SK-N-SH (cell line): ENCODE measurements around the gene STX3. TPM values are rescaled to one million over a fixed set of nuclear protein-coding genes. Genes with fewer than 3 reads are reported as not detected.
A peak's percentile ranks its signal among the peaks of the same experiment; 100 is the strongest.
"Not testable (repeated sequence)": the region's sequence is repeated elsewhere in the genome, so short reads cannot be mapped to it uniquely, and the experiment has no call there.

ENCODE experiments used
- CTCF ChIA-PET: fragments of 300-600, 350-600 bp; formaldehyde crosslinking; extraction: SDS; loops from one replicate; lab custom pipeline; 2021; lab: Yijun Ruan, JAX
- POLR2A ChIA-PET: fragments of 350-600 bp; sonication (Branson Sonifier 250); formaldehyde crosslinking; extraction: SDS; loops from one replicate; lab custom pipeline; 2020; ENCODE audit warnings: antibody characterized with exemption, inconsistent platforms; lab: Yijun Ruan, JAX
- DNase-seq: peaks from one replicate; pipeline ENCODE4 v3.0.0; 2012
- H2AFZ ChIP-seq: fragments of 200-600 bp; sonication (generic); 2 replicates; pipeline ENCODE4 v1.8.1; 2016; ENCODE audit warnings: antibody characterized with exemption, mild to moderate bottlenecking, low read depth
- H3F3A ChIP-seq: fragments of 200-600 bp; sonication (generic); replicated peaks from 2 replicates; pipeline ENCODE3; 2016; ENCODE audit warnings: antibody characterized with exemption, mild to moderate bottlenecking; ENCODE audit not compliant: insufficient read depth
- H3K27ac ChIP-seq, 2 experiments: fragments of 200-500 bp in 1 of 2; fragments of 200-600 bp in 1 of 2; sonication (Bioruptor generic) in 1 of 2; sonication (generic), shearing (Covaris generic) in 1 of 2; 2 replicates each; pipeline versions ENCODE4 v1.5.1 to v1.6.1; 2014 to 2016; ENCODE audit warnings: low read depth in 2 of 2, inconsistent platforms in 1 of 2, low read length in 1 of 2, mild to moderate bottlenecking in 1 of 2, mixed read lengths in 1 of 2
- H3K27me3 ChIP-seq: fragments of 200-600 bp; sonication (generic), shearing (Covaris generic); 2 replicates; pipeline ENCODE4 v1.6.1; 2016; ENCODE audit warnings: mixed run types; ENCODE audit not compliant: insufficient read depth
- H3K36me3 ChIP-seq, 2 experiments: fragments of 200-500 bp in 1 of 2; fragments of 200-600 bp in 1 of 2; sonication (Bioruptor generic) in 1 of 2; sonication (generic) in 1 of 2; replicated peaks in 1 of 2; 2 replicates each; pipeline versions ENCODE3 to v1.5.1; 2014 to 2016; ENCODE audit warnings: low read length in 1 of 2, mild to moderate bottlenecking in 1 of 2; ENCODE audit not compliant: insufficient read depth in 2 of 2, control insufficient read depth in 1 of 2
- H3K4me1 ChIP-seq, 2 experiments: fragments of 200-500 bp in 1 of 2; fragments of 200-600 bp in 1 of 2; sonication (Bioruptor generic) in 1 of 2; sonication (generic), shearing (Covaris generic) in 1 of 2; 2 replicates each; pipeline versions ENCODE4 v1.5.1 to v1.6.1; 2014 to 2016; ENCODE audit warnings: low read depth in 1 of 2, low read length in 1 of 2, mixed run types in 1 of 2; ENCODE audit not compliant: insufficient read depth in 2 of 2, control insufficient read depth in 1 of 2
- H3K4me2 ChIP-seq: fragments of 200-600 bp; sonication (generic), shearing (Covaris generic); 2 replicates; pipeline ENCODE4 v1.6.1; 2017; ENCODE audit warnings: mixed run types
- H3K4me3 ChIP-seq, 2 experiments: fragments of 200-500 bp in 1 of 2; fragments of 200-600 bp in 1 of 2; sonication (Bioruptor generic) in 1 of 2; sonication (generic), shearing (Covaris generic) in 1 of 2; 2 replicates each; pipeline versions ENCODE4 v1.5.1 to v1.8.1; 2014 to 2016; ENCODE audit warnings: low read depth in 2 of 2, inconsistent platforms in 1 of 2, low read length in 1 of 2, mild to moderate bottlenecking in 1 of 2, mixed read lengths in 1 of 2, moderate library complexity in 1 of 2
- H3K79me2 ChIP-seq: fragments of 200-600 bp; sonication (generic); 2 replicates; pipeline ENCODE4 v1.8.1; 2017; ENCODE audit warnings: mild to moderate bottlenecking; ENCODE audit not compliant: insufficient read depth
- H3K9ac ChIP-seq: fragments of 200-600 bp; sonication (generic); 2 replicates; pipeline ENCODE4 v1.6.1; 2017; ENCODE audit warnings: mixed run types
- H3K9me2 ChIP-seq: fragments of 200-600 bp; sonication (generic); 2 replicates; pipeline ENCODE4 v1.6.1; 2017; ENCODE audit warnings: mixed run types
- H3K9me3 ChIP-seq: fragments of 200-600 bp; sonication (generic); 2 replicates; pipeline ENCODE4 v1.6.1; 2017; ENCODE audit warnings: mixed run types, mild to moderate bottlenecking, moderate library complexity
- H4K20me1 ChIP-seq: fragments of 200-600 bp; sonication (generic); 2 replicates; pipeline ENCODE4 v1.6.1; 2017; ENCODE audit warnings: mild to moderate bottlenecking, mixed run types; ENCODE audit not compliant: insufficient read depth
- PBX3 ChIP-seq: IDR thresholded peaks from 2 replicates; pipeline ENCODE4; 2012
- TAF1 ChIP-seq: IDR thresholded peaks from 2 replicates; pipeline ENCODE4 v1.6.1; 2012; ENCODE audit warnings: low read depth, mild to moderate bottlenecking, low read length, moderate library complexity, borderline replicate concordance
- TCF12 ChIP-seq: IDR thresholded peaks from 2 replicates; pipeline ENCODE4 v1.4.0; 2012
- USF1 ChIP-seq: IDR thresholded peaks from 2 replicates; pipeline ENCODE4 v1.4.0; 2012; ENCODE audit warnings: low read depth, borderline replicate concordance
- WGBS: methylation state at CpG from one replicate; pipeline ENCODE4 v1.1.6; 2017; ENCODE audit warnings: low lambda C conversion rate; 5-methylcytosine and 5-hydroxymethylcytosine counted together
- polyA plus RNA-seq, 3 experiments: library from polyadenylated mRNA; depleted of rRNA; stranded (reverse); fragments of >200 nt; gene quantifications; 2 replicates each; pipeline ENCODE4 v1.2.3, GENCODE V29; 2012

STX3 gene
- polyA plus RNA-seq, 1 of the 3 experiments (the other 2 are of a cell fraction) = 21.4 TPM

DNA sequence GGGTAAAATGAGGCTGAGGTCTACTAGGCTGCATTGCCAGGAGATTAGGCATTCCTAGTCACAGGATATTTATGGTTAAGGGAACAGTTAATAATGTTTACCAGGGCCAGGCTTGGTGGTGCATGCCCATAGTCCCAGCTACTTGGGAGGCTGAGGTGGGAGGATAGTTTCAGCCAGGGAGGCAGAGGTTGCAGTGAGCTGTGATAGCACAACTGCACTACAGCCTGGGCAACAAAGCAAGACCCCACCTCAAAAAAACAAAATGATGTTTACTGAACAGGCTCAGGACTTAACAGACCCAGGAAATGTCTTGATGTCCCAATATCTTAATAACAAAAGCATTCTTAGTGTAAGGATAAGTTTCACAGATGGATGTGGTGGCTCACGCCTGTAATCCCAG lies 58.2 kb downstream of the STX3 start (continued):
- TF ChIP-seq PBX3 = no peak

DNA sequence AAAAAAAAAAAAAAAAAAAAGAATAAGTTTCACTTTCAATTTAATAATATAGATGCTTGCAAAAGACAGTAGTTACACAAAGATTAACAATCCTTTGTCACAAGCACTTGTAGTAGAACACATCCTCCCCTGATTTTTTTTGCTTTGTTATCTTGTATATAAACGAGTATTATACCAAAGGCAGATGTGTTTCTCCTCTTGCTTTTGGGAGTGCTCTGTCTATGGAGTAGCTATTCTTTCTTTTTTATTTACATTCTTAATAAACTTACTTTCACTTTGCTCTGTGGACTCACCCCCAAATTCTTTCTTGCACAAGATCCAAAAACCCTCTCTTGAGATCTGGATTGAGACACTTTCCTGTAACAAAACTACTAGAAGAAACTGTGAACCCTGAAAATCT lies 58.8 kb downstream of the STX3 start:
- no peaks in the 10 kb centered on the region for H4K20me1 ChIP-seq
- CTCF ChIA-PET = no interaction called here
- TF ChIP-seq TAF1 = no peak
- H3K9ac ChIP-seq = no peak overlapping the region
- POLR2A ChIA-PET = no interaction called here
- no peak overlapping the region for H2AFZ ChIP-seq
- peaks cover 0 to 5% of the 10 kb centered on the region in 2 experiments; a peak in 2 of 4 replicates for H3K4me1 ChIP-seq
- no peak overlapping the region for H3K4me2 ChIP-seq
- no peaks in the 10 kb centered on the region for H3K27me3 ChIP-seq
- H3K79me2 ChIP-seq = peaks cover 12% of the 10 kb centered on the region
- no peaks in the 10 kb centered on the region for H3K9me3 ChIP-seq
- H3K9me2 ChIP-seq = no peaks in the 10 kb centered on the region
- 0 out of 4 replicates have a peak overlapping the region, but pooled peaks of 1 of the 2 experiments have one; percentile 10 for H3K4me3 ChIP-seq
- 36% methylated on average over 1 of the region's 1 CpG for WGBS
- H3K36me3 ChIP-seq = peaks cover 0 to 3% of the 10 kb centered on the region in 2 experiments
- H3K27ac ChIP-seq = no peak overlapping the region
- DNase-seq = no peak
- peaks cover 1% of the 10 kb centered on the region for H3F3A ChIP-seq

GRCh38 chr11:59815754-59816153 lies 60.6 kb downstream of the STX3 start:
- H2AFZ ChIP-seq = no peak overlapping the region
- POLR2A ChIA-PET = no interaction called here
- WGBS = 80% methylated on average over 1 of the region's 1 CpG
- no peak overlapping the region for H3K27ac ChIP-seq
- no peaks in the 10 kb centered on the region for H3K27me3 ChIP-seq
- no peaks in the 10 kb centered on the region for H3K9me3 ChIP-seq
- no peaks in the 10 kb centered on the region for H3K36me3 ChIP-seq
- H4K20me1 ChIP-seq = no peaks in the 10 kb centered on the region
- H3K4me3 ChIP-seq = no peak overlapping the region
- no peak overlapping the region for H3K9ac ChIP-seq
- no peaks in the 10 kb centered on the region for H3K79me2 ChIP-seq
- H3K9me2 ChIP-seq = no peaks in the 10 kb centered on the region
- no peak for TF ChIP-seq USF1
- TF ChIP-seq TCF12 = no peak
- TF ChIP-seq, all 33 proteins: peak for 0
- no peak for DNase-seq
- Histone ChIP-seq H3K4me2 (no peak overlapping the region), H3F3A (no peaks in the 10 kb centered on the region), H3K4me1 (no peaks in the 10 kb centered on the region; a peak in 1 of 4 replicates)
- CTCF ChIA-PET = no interaction called here

GRCh38 chr11:59816434-59816833 lies 61.3 kb downstream of the STX3 start:
- POLR2A ChIA-PET, H3K27ac ChIP-seq, H3F3A ChIP-seq, H3K9me2 ChIP-seq, H3K4me1 ChIP-seq, H4K20me1 ChIP-seq, H3K9ac ChIP-seq, H2AFZ ChIP-seq, H3K36me3 ChIP-seq, H3K4me3 ChIP-seq, H3K27me3 ChIP-seq, H3K79me2 ChIP-seq, H3K9me3 ChIP-seq, H3K4me2 ChIP-seq, DNase-seq: not testable (repeated sequence)
- 53% methylated on average over 1 of the region's 1 CpG for WGBS
- CTCF ChIA-PET = interaction anchor here (0.6 to 1.2 kb wide), 3 partner anchors 62 to 279 kb away, joined by 3 read pairs; no protein-coding TSS in a partner anchor
